GM18499 (cell line): ENCODE data around the gene PHACTR1.

ENCODE experiments used
- ATAC-seq: cut with Tn5 transposase; IDR thresholded peaks from one replicate; pipeline ENCODE4 v1.9.1; 2021; ENCODE audit warnings: moderate number of reproducible peaks; ENCODE audit not compliant: insufficient read depth, unreplicated experiment

The PHACTR1 gene

GRCh38 chr6:12973386-12973785 lies 256.8 kb downstream of the PHACTR1 start:
- no peak for ATAC-seq

DNA sequence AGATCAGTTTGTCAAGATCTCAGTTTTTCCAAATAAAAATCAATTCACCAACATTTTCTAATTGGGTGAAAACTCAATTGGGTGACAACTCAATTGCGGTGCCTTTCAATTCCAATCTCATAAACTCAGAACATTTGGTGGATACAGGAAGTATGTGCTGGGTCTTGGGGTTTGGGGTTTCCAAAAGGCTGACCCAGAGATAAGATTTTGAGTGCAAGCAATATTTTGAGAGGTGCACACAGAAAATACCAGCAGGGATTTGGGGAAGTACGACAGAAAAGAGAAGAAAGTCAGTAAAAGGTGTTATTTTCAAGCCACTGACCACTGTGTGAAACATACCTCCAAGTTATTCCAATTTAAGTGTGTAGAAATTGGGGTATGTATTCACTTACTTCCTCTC lies 258.0 kb downstream of the PHACTR1 start:
- no peak for ATAC-seq

DNA sequence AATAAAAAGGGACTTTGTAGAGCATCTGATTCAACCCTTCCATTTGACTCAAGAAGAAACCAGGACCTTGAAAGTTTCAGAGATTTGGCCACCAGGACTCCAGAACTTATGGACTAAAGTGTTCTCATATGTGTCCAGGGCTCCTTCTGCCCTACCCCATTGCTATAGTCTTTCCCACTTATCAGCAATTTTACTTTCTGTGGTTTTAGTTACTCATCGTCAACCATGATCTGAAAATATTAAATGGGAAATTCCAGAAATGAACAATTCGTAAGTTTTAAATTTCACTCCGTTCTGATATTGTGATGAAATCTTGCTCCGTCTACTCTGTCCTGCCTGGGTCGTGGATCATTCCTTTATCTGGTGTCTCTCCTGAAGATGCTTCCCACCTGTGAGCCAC lies 259.8 kb downstream of the PHACTR1 start:
- ATAC-seq: no peak

GRCh38 chr6:12977206-12977605 lies 260.6 kb downstream of the PHACTR1 start:
- ATAC-seq: no peak

DNA sequence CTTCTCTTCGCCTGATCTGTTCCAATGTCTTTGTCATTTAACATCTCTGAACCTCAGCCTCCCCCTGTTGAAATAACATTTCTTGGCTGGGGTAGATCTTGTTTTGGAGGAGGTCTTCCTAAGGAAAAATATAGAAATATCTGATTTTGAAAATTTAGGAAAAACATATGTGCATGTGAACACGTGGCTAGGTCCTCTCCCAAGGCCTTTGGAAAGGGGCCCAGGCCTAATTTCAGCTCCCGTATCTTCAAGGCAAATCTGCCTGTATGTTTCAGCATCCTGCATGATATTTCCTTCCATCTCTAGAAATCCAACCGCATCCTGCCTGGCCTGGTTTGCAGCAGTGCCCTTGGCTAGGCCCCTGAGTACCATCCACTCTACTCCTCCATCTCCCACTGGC lies 261.2 kb downstream of the PHACTR1 start:
- ATAC-seq: no peak

DNA sequence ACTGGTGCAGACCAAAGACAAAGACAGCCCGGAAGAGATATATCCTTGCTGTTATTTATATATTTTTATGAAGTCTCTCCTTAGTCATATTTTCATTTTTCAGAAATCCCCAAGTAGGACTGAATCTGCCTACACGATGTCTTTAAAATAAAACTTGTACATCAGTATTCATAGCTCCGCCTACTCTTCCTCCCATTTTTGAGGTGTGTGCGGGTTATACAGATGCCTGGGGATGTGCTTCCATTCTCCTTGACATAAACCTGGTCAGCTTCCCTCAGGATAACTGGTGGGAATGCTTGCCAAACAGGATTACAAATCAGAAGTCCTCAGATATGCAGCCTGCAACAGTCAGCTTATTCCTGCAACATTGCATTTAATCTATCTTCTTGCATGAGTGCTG lies 264.2 kb downstream of the PHACTR1 start:
- ATAC-seq: no peak

GRCh38 chr6:12984776-12985175 lies 268.2 kb downstream of the PHACTR1 start:
- no peak for ATAC-seq

DNA sequence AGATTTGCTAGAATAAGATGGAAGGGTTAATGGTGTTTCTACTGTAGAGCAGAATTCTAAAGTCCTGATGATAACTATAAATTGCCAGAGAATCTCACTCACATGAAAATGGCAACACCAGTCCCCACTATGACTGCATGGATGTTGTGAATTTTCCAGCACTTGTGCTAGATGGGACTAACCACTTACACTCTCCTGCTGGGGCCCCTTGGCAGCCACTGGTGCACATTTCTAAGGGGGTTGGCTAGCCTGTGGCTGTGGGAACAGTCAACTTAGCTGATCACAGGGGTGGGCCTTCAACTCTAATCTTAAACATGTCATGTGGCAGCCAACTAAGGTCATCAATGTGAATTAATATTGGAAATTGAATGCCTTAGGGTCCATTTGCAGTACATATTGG lies 271.2 kb downstream of the PHACTR1 start:
- no peak for ATAC-seq

DNA sequence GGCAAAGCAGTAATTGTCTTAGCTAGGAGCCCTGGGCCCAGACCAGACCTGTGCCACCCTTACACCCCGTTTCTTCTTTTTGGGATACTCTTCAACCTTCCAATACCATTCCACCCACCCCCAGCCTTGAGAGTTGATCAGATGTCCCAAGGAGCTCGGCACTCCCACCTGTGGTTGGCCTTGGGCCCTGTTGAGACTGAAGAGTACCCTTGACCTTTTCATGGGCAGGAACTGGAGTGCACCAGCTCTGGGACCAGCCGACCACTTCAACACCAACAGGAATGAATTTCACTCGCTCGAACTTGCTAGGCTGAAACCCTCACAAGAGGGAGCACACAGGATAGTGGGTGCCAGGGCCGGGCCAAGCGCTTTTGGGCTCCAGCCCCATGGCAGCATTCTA lies 273.6 kb downstream of the PHACTR1 start:
- no peak for ATAC-seq

DNA sequence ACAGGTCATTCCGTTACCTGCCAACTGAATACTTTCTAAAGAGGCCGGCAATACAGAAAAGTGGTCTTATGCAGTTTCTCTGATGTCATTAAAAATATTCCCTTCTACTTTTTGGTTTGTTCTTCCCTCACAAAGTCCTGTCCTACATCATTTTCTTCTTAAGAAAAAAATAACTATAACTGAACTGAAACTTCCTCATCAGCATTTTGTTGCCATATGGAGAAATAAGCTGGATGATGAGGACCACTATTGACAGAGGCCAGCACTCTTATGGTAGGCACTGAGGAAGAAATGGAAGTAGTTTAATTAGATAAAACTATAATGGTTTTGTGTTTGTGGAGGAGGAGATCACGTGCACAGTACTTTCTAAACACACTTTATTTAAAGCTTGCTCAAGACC lies 274.9 kb downstream of the PHACTR1 start:
- ATAC-seq: no peak

- ATAC-seq: no peak
Measured at GRCh38 chr6:12992770-12993169, 276.2 kb downstream of the PHACTR1 start.

DNA sequence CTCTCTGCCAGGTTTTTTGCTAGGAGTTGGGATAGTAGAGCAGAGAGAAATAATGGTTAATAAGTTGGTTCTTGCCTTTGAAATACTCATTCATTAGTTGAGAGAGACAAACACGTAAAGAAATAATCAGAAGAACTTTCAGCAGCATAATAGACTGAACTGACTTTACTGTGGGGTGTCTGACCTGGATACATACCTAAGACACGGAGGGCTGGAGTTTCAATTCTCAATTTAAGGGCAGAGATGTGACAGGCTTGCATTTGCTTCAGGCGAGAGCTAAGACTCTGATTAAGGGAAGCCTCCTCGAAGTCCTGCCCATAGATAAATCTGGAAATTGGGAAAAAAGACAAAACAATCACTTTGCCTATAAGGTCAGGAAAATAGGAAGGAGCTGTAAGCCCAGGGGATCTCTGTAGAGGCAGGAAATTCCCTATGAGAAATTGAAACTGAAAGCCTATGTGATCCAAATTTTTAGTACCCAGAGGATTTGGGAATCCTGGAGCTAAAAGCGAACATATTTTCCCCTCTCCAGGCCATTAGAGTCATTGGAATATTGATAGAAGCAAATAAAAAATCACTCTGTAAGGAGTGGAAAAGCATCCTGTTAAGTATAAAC lies 276.8 kb downstream of the PHACTR1 start:
- no peak for ATAC-seq

DNA sequence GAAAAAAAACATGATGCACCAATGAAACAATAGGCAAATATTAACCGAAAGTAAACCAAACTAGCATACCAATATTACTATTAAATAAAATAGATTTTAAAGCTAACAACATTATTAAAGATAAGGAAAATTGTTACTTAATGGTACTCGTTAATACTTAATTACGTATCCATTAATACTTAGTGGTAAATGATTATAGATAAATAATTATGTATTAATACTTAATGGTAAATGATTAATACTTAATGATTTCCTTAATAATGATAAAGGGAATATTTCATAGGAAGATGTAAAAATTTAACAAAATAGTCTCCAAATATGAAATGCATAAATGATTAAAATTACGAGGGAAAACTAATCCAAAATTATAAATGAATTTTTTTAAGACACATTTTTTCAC lies 278.9 kb downstream of the PHACTR1 start:
- no peak for ATAC-seq

DNA sequence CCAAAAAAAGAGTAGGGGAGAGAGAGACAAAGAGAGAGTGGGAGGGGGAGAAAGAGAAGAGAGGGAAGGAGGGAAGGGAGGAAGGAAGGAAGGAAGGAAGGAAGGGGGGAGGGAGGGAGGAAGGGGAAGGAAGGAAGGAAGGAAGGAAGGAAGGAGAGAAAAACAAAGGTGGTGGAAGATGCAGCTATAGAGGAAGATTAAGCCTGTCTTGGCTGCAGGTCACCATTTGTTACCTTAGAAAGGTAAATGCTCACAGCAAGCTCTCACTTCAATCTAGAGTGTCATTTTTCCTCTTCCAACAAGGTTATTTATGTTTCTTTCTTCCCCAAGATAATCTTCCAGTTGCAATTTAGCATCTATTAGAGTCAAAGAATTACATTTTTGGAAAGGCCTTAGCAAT lies 284.0 kb downstream of the PHACTR1 start:
- ATAC-seq: no peak

- ATAC-seq: no peak
Measured at GRCh38 chr6:13001927-13002326, 285.4 kb downstream of the PHACTR1 start.

GRCh38 chr6:13004601-13005000 lies 288.0 kb downstream of the PHACTR1 start:
- no peak for ATAC-seq

DNA sequence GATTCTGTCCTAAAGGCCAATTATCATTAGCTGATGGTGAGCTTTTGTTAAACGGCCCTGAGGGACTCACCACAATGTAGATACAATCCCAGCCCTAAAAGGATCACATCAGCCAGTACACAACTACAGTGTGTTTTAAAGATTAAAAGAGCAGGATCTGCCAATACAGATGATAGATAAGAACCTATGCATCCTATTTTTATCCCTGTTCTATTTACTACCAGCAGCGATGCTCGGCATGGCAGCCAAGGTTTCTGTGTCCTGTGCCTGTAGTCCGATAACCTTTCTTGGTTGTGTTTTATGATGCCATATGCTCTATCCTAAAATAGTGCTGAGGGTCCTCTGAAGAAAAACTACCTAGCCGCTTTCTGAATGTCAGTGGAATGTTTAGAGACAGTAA lies 289.4 kb downstream of the PHACTR1 start:
- ATAC-seq: no peak

DNA sequence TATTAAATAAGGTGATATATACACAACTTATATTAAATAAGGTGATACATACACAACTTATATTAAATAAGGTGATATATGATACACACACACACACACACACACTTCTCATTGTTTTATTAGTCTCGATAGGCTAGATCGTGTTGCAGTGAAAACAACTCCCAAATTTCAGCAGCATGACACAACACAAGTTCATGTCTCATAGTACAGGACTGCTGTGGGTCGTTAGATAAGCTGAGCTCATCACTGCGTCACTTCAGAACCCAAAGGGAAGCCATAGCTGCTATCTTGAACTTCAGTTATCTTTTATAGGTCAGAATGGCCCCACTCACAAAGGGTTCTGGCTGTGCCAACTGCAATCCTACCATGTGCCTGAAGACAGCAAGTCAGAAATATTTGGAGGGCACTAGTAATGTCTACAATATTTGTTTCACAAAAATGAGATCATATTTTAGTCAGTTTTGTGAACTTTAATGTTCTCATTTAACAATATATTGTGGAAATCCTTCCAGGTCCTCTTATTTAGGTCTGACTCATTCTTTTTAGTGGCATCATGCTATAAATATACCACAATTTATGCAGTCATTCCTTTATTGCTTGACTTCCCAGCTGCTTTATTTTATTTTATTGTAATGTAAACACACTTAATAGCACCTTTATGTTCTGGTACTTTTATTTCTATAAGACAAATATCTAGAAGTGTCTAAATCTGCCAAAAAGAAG lies 290.2 kb downstream of the PHACTR1 start:
- no peak for ATAC-seq

GRCh38 chr6:13007744-13008143 lies 291.2 kb downstream of the PHACTR1 start:
- ATAC-seq: no peak

DNA sequence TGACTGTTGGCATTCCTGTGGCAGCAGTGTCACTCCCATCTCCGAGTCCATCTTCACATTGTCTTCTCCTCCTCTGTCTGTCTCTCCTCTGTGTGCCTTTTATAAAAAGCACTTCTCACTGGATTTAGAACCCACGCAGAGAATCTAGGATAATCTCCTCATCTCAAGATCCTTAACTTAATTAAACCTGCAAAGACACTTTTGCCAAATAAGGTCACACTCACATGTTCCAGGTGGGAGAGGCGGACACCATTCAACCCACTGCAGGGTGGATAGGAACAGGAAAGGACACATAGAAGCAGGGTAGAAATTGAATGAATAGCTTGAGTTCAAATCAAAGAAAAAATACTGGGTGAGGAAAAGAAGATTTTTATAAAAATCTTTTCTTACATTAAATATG lies 292.5 kb downstream of the PHACTR1 start:
- no peak for ATAC-seq

GRCh38 chr6:13009461-13009860 lies 292.9 kb downstream of the PHACTR1 start:
- no peak for ATAC-seq

DNA sequence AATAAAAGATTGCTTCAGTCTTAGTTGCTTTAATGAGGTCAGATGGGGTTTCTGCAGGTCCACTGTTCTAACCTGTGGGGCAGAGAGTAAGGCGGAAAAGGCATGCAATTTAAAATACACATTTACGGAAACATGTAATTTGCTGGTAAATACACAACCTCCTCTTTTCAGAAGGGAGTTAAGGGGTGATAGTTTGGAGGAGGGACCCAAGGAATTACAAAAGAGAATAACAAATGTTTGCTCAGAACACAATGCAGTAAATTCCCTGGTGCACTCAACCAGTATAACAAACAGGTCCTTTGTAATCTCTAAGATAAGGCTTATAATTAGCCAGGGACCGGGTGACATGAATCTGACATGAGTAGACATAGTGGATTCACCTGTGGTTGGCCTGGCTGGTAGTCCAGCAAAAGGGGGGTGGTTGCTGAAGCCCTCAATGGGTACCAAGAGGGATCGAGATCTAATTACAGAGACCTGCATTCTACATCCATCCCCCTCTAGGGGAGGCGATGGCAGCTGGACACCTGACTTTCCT lies 295.1 kb downstream of the PHACTR1 start:
- ATAC-seq: no peak
